Measurements from ENCODE around the gene OXSM.
A peak's percentile ranks its signal among the peaks of the same experiment; 100 is the strongest.

Gene OXSM

DNA sequence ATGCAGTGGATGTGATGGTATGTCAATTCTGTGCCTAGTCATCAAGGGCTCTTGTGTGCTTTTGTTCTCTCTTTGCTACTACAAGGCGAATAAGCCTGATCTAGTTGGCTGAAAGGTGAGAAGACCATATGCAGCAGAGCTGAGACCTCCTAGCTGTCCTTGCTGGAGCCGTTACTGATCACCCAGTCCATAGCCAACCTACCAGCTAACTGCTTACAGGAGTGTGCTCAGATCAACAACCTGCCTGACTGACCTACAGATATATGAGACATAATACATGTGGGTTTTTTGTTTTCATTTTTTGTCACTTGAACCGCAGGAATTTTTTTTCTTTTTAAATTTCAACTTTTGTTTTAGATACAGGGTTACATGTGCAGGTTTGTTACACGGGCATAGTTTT lies 22.8 kb downstream of the OXSM start:
- no peak for DNase-seq

DNA sequence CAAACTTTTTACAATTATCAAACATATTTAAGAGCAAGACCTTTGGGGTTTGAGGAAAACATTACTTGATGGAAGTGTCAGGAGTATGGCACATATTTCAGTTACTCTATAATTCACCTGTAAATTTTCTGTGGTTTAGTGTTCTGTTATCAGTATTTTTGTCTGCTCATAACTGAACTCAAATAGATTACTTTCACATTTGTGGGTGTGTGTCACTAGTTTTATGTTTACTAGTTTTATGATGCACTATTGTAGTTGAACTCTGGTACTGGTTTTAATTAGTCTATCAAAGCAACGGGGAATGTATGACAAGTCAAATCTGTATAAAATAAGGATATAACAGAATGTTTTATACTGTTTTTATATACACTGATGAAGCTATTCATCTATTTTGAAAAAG lies 27.2 kb downstream of the OXSM start:
- no peak for DNase-seq

DNA sequence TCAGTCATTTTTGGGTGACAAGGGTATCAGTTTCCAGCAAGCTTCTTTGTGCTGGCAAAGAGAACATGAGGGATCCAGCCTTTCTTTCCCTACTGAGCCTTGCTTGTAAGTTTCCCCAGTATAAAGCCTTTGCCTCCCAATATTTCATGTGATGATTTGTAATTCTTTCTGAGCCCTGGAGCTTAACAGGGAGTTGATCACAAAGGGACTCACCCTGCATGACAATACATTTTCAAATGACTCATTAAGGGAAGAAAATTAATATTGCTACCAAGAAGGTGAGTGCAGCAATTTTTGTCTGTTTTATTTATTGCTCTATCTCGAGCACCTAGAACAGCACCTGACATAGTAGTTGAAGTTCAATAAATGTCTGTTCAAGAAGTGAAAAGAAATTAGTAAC lies 27.7 kb downstream of the OXSM start:
- DNase-seq, result no peak

DNA sequence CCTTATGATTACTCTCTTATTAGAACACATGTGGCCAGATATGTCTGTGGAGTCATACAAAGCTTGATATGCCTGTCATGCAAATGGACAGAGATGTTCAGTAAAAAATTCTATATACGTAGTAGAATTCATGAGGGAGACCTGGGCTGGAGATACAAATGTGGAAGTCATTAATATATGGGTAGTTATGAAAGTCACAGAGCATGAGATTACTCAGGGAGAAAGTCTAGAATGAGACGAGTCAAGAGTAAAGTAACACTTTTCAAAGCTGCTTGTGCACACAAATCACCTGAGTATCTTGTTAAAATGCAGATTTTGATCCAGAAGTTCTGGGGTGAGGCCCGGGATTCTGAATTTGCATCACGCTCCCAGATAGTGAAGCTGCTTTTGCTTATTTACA lies 28.4 kb downstream of the OXSM start:
- DNase-seq, result no peak

DNA sequence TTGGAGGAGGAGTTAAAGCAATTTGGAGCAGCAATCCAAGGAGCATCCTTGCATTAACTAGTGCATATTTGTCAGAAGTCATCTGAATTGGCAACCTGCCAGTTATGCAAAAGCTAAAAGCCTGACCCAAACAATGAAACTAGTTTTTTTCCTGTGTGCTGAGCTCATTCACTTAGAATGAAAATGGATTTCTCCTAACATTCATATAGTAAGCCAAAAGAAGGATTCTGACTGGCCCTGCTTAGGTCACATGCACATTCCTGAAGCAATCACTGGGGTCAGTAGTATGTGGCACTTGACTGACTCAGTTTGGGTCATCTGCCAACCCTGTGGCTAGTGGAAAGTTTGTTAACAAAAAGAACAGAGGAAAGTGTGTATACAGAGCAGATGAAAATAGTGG lies 30.5 kb downstream of the OXSM start:
- DNase-seq, result peak; percentile 0

DNA sequence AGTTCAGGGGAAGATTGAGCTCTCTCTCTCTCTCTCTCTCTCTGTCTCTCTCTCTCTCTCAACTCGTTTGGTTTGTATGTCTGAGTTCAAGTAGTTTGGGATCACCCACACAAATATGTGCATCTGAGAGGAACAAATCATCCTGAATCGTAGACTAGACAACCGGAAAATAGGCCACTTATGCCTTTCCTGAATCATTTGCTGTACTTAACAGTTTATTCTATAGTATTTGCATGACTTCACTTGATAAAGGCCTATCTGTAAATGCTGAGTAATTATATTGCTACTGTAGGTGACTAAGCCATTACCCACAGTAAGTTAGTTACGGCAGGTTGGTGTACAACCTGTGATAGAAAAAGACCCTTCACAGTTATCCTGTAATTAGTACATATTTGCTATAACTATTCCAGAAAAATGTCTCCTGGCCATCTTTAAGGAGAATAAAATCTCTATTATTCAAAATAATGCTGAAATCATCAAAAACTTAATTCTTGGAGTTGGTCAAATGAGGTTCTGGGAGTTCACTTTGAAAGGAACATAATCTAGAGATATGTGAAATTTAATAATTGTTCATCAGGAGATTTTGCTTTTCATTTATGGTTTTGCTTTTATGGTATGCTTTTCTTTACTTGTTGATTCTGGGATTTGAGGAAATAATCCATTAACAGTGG lies 31.1 kb downstream of the OXSM start:
- DNase-seq, result no peak

DNA sequence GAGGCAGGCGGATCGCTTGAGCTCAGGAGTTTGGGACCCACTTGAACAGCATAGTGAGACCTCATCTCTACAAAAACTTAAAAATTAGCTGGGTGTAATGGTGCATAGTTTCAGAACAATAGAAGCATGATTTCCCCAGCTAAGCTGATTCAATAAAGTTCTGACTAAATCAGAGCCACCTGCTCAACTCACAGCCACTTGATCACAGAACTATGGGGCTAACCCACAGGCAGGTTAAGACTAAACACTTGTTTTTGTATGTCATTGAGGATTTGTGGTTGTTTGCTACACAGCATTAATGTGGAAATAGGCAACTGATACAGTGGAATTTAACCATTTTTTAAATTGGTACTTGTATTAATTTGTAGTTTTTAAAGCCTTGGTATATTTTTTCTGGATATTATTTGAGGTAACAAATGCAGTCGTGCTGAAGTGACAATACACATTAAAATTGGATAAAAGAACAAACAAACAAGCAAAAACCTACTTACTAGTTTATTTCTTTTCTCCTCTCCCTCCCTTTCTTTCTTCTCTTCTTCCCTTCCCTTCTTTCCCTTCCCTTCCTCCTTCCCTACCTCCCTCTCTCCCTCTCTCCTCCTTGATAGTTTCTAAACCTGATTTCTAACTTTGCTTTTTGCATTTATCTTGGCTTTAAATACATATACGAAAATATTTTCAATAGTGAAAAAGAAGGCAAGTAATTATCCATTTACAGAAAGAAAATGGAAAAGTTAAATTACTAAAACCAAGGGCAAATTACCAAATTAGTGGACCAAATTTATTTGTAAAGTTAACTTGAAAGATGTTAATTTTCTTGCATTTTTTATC lies 32.1 kb downstream of the OXSM start:
- DNase-seq, result no peak

DNA sequence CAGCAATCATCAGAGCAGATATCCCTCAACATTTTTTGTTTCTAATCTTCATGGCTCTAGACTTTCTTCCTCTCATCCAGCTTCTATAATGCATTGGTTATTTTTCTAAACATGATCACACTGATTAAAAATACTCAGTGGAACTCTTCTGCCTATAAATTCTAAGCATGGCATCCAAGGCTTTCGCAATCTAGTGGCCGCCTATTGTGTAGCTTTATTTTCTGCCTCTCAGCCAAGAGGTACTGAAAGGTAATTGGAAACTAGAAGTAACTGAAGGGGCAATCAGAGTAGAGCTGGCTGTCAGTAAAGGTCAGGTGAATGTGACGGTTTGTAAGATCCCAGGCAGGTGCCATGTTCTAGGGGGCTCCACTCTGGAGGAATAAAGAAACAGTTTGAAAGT lies 33.4 kb downstream of the OXSM start:
- no peak for DNase-seq

DNA sequence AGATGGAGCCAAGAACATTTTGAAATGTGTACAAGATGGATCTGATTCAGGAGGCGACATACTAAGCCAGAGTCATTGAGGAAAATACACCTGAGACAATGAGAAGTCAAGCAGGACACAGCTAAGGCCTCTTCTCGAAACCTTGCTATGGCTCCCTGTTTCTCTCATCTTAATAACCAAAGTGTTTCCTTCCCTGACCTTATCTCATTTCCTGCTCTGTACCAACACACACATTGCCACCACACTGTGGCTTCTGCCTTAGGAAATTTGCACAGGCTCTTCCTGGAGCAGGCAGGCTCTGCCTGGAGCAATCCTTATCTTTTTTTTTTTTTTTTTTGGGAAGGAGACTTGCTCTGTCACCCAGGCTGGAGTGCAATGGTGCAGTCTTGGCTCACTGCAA lies 36.6 kb downstream of the OXSM start:
- no peak for DNase-seq

DNA sequence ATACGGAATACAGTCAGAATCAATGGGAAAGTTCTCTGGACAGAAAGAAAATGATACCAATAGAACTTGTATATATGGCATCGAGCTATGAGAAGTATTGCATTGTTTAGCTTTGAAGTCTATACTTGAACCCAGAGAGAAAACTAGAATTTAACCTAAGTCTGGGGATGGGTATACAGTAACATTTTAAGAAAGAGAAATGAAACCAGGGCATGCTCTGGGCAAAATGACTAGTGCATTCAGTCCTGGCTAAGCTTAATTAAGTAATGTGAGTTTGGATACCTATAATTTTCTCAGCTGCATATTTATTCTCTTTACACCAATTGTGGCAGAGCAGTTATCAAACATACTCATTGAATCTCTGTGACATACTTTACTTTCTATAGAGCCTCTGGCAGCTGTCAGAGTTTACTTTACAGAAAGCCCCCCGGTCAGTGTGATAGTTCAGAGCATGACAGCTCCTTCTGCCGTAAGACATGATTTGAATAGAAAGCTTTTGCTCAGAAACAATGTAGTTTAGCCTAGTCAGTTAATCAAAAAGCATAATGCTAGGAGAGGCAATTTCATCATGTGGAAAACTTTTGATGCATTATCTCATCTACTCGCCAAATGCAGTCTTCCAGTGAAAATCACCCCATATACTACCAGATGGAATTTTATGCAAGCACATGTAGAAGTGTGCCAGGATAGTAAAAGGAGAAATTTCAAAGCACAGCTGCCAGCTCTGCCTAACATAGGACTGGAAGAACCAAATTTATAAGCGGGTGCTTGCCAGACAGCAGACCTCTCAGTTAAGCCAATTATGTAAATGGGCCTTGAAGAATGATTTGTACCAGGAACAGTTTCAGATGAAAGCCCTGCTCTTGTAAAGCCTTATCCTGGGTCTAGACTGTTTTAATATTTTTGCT lies 40.7 kb downstream of the OXSM start:
- DNase-seq, result no peak

DNA sequence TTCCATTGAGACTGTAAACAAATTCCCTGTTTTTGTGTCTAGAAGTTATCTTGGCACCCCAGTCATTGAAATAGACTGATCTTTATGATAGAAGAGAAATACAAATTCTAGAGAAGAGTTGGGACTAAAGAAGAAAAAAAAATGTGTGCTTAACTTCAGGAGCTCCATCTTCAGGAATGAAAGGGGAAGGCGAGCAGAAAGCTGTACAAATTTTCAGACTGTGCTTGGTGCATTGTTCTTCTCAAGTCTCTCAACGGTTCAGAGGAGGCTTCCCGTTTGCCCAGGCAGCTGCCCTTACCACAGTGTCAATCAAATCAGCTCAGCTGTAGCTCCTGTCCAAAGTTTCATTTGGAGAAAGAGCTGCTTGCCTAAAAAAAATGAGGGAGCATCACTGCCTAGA lies 41.7 kb downstream of the OXSM start:
- peak; percentile 6 for DNase-seq

DNA sequence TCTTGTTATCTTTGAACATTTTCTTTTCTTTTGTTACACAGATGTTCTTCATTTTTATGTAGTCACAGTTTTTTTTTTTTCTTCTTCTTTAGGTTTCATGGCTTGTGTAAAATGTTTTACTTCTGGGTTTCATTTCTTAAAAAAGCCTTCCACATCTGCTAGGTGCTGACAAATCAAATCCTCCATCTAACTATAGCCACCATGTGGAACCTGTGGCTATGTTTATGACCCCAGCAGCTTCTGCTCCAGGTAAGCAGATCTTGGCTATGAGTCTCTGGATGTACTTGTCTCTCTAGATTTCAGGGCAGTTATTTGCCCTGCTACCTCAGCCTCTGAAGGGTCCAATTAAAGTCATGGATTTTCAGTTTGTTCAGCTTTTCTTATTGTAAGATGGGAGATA lies 44.5 kb downstream of the OXSM start:
- no peak for DNase-seq

DNA sequence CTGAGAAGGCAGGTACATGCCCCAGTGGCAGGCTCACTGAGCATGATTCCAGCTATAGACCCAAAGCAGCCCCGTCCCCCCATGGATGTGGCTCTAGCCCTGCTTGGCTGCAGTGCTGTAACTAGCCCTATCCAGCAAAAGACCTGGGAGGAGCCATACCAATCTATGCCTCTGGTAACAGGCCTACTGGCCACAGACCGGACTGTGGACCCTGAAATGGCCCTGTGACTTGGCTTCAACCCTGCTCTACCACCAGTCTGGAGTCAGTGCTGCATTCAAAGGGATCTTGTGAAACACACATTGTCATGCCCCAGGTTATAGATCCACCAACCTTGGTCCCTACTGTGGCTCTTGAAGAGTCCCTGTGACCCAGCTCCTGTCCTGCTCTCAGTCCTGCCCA lies 46.7 kb downstream of the OXSM start:
- DNase-seq, result no peak

DNA sequence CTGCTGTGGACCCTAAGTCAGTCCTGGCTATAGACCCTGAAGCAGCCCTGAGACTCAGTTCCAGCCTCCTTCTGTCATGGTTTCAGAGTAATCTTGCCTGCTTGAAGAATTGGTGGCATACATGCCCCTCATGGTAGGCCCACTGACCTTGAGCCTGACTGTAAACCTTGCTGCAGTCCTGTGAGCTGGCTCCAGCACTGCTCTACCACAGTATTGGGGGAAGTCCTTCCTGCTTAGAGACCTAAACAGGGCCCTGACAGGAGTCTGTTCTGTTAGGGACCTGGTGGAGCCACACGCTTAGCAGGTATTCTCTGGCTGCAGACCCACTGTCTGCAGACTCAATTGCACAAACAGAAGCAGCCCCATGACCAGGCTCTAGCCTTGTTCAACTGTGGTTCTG lies 47.1 kb downstream of the OXSM start:
- no peak for DNase-seq

DNA sequence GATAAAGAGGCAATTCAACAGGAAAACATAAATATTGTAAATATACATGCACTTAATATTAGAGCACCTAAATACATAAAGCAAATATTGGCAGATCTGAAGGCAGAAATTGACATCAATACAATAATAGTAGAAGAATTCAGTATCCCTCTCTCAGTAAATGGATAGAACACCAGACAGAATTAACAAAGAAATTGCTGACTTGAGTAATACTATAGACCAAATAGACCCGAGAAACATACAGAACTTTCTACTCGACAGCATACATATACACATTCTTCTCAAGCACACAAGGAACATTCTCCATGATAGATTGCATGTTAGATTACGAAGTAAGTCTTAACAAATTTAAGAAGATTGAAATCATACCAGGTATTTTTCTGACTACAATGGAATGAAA lies 50.2 kb downstream of the OXSM start:
- no peak for DNase-seq

DNA sequence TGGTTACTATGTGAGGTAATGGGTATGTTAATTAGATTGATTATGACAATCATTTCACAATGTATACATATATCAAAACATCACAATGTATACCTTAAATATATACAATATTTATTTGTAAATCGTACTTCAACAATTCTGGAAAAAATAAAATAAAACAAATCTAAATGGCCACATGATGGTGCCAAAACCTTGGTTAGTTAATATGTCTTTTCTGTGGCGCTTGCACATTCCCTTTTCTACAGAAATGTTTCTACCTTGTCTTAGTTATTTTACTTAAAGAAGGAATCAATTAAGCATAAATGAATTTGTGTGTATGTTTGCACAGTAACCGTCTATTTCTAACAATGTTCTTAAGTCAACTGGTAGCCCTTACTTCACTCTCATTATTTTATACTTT lies 53.4 kb downstream of the OXSM start:
- peak; percentile 1 for DNase-seq
